HG03064 (cell line): Measurements from ENCODE around the gene KAT7.

Experiments used
- ATAC-seq: cut with Tn5 transposase; IDR thresholded peaks from one replicate; pipeline ENCODE4 v1.9.1; 2021; ENCODE audit warnings: low read depth; ENCODE audit not compliant: unreplicated experiment

The KAT7 gene

DNA sequence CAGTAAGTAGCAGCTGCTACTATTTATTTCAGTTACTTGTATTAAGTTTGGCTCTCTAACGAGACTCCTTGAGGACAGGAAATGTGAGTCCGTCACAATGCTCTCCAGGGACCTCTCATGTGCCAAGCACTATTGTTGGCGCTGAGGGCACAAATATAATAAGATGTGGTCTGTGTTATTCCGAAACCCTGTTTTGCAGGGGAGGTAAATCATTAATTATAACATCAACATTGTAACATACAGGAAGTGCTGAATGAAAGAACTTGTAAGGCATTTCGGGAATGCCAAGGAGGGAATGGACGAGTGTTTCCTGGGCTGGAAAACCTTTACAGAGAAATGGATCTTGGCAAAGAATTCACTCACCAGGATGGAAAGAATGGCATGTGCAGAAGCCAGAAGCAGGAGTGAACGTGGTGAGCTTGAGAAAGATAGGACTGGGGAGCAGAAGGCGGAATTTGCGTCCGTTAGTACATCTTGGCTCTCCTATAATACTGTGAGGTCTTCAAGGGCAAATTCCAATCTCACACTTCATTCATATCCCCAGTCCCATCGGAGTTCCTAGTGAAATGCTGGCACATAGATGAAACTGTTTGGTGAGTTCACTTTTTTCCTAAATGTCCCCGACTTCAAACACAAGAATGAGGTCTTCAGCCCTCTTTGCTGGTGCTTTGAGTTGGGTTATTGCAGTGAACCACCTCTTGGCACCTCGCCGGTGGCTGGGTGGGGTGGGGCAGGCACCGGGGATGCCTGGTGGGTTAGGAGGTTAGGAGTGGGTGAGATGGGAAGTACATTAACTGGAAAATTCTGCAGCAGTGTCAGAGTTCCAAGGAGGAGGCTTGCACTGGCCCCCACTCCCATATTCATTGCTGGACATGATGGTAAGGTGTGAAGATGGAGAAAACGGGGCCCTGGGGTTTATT, 47.9 kb downstream of the KAT7 start:
- ATAC-seq, result no peak

GRCh38 chr17:49839455-49839854, 51.0 kb downstream of the KAT7 start:
- no peak for ATAC-seq

DNA sequence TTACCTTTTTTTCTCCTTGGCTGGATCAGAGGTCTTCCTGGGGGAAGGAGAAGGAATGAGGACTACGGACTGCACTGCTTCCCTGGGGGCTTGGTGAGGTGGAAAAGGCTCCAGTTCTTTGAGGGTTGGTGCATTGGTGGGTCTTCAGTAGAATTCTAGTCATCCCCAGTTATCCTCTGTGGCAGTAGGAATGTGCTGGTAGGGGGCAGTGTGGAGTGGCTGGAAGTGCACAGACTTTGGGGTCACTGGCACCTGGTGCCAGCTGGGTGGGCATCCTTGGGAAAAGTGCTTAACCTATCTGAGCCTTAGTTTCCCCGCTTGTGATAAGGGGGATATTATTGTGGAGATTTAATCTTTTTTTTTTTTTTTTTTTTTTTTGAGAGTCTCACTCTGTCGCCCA, 53.1 kb downstream of the KAT7 start:
- ATAC-seq, result no peak

DNA sequence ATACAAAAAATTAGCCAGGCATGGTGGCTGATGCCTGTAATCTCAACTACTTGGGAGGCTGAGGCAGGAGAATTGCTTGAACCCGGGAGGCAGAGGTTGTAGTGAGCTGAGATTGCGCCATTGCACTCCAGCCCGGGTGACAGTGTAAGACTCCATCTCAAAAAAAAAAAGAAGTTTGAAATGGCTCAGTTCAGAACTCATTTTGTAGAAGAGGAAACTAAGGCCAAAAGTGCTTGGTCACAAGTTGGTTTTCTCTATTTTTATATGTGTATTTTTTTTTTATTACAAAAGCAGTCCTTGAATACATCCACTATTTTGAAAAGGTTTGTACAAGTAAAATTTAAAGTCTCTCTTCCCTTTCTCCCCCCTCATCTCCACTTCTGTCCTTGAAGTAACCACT, 53.9 kb downstream of the KAT7 start:
- ATAC-seq, result no peak

DNA sequence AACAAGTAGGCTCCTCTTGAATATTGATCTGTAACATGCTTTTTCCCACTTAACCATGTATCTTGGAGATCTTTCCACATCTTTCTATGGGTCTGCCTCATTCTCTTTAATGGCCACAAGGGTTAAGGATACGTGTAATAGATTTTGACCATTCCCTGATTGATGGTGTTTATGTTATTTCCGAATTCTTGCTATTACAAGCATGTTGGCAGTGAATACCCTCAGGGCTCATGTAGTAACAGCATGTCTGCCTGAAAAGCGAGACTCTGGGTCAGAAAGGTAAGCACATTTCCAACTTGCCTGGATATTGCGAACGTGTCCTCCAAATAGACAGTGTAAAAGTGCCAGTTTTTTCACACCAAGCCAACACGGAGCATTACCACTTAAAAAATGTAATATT, 54.4 kb downstream of the KAT7 start:
- ATAC-seq, result no peak

GRCh38 chr17:49843774-49844350, 55.4 kb downstream of the KAT7 start:
- no peak for ATAC-seq

GRCh38 chr17:49845321-49845720, 56.8 kb downstream of the KAT7 start:
- no peak for ATAC-seq

GRCh38 chr17:49846938-49847712, 58.6 kb downstream of the KAT7 start:
- no peak for ATAC-seq

- ATAC-seq, result no peak
Measured at GRCh38 chr17:49848019-49848473, 59.6 kb downstream of the KAT7 start, which contains the start of gene TAC4. Gene TAC4, minus strand, starts transcription at chr17:49848069. Its CDS starts 52 bp downstream, at chr17:49848017.

DNA sequence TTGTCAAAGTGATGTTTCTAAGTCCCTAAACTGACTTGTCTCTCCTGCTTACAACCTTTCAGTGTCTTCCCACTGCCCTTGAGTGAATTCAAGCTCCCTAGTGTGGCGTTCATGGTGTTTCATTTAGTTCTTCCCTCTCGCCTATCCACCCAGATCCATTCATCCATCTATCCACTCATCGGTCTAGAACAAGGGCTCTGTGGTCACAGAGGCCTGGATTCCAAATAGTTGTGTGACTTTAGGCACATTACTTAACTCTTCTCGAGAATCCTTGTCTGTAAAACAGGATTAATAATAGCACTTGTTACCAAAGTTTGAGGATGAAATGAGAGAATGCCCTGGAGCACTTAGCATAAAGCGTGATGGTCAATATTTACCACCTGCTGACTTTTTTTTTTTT, 60.3 kb downstream of the KAT7 start:
- ATAC-seq, result no peak

DNA sequence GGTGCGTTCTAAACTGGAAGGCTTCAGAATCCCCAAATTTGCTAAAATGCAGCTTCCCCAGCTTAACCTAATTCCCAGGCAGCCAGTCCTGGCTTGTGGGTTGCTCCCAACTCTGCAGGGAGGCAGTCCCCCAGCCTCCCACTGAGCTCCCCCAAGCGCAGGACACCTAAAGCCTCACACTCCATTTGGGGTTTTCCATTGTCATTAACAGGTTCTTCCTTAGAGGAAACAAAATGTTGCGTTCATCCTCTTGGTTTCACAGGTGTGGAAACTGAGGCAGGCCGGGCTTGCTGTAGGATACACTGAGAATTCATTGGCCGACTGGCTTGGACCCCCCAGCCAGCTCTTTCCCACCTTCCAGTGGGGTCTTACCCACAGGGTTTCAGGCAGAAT, 61.7 kb downstream of the KAT7 start:
- ATAC-seq, result no peak

DNA sequence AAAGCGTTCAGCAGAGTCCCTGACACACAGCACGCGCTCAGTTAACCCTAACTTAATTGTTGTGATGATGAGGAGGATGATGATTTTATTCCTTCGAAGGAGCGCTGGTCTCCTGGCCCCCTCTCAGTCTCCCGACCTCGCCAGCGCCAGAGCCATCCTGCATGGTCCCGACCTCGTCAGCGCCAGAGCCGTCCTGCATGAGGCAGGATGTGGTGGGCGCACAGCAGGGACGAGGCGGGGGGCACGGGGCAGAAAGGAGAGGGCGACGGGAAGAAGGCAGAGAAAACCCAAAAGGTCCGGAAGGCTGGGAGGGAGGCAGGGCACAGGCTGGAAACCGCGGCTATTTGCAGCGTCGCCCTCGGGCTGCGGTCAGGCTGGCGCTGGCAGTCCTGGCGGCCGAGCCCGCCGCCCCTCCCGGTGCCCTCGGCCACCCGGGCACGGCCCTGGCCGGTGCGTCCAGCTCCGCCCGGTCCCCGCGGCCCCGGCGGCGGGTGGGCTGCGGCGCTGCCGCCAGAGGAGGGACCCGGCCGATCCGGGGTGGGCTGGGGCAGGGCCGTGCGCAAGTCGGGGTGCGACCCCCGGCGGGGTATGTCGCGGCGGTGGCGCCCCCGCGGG, 62.4 kb downstream of the KAT7 start:
- ATAC-seq, result no peak

DNA sequence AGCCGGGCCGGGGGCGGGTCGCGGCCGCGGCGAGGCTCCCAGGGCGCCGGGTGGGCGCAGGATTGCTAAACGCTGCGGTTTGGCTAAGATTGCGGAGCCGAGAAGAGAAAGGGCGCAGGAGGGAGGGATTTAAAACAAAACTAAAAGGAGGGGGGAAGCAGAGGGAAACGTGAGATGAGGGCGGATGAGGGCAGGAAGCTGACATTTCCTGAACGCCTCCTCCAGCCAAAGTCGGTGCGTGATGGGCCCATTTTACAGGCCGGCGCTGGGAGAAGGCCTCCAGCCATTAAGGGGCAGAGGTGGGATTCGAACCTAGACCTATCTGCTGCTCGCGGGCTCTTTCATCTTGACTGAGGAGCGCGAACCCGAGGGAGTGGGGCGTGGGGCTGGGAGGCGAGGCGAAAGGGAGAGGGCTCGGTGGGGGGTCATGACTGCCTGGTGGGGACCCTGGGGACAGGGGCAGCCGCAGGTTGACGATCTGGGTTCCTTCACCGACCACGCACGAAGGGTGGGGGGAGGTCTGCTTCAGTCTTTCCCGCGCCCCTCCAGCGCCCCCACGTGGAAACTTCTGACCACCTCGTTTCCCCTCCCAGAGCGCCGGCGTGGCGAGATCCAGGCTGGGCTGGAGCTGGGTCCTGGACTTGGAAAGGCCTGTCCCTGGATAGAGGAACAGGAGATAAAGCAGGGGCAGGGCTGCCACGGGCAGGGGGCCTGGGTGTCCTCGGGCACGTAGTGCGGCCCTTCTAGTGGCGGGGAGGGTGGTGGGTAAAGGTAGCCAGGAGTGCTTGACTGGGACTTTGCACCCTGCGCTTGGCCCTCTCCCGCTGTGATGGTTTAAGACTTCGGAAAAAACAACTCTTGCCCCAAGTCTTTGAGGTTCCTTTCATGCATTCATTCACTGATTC, 63.2 kb downstream of the KAT7 start:
- ATAC-seq, result no peak

DNA sequence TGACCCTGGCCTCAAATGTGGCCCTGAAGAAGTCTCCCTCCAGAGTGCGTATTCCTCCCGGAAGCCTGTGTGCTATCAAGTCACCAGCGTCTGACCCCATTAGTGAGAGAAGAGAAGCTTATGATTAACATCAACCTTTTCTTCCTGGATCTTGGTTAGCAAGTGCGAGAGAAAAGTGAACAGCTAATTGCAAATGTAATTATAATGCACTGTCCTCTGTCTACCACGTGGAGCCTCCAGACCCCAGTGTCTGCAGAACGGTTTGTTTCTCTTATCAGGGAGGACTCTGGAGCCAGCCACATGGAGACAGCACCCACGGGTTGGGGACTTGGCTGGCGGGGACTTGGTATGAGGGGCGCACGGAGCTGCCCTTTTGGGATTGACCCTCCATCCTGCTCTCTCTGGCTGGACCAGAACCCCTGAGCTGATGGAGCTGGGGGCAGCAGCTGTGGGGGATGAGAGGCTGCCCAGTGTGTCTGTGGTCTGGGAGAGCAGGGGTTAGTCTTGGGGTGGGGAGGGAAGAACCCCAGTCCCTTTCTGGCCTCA, 65.1 kb downstream of the KAT7 start:
- no peak for ATAC-seq

DNA sequence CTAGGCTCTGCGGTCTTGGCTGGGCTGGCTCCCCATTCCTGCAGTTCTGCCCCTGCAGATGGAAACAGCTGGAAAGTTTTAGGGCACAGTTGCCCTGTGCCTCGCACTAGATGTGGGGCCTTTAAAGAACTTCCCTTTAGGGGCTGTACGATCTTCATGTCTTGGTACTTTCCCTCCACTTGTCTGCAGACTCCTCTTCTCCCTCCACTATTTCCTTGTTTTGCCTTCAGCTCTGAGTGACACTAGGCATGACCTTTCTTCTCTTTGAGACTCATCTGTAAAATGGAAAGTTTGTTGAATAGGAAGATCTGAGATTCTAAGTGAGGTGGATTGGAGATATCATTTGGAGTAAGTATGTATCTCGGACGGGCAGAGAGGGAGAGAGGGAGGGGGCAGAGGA, 65.6 kb downstream of the KAT7 start:
- no peak for ATAC-seq

GRCh38 chr17:49858796-49859195, 70.3 kb downstream of the KAT7 start:
- no peak for ATAC-seq

DNA sequence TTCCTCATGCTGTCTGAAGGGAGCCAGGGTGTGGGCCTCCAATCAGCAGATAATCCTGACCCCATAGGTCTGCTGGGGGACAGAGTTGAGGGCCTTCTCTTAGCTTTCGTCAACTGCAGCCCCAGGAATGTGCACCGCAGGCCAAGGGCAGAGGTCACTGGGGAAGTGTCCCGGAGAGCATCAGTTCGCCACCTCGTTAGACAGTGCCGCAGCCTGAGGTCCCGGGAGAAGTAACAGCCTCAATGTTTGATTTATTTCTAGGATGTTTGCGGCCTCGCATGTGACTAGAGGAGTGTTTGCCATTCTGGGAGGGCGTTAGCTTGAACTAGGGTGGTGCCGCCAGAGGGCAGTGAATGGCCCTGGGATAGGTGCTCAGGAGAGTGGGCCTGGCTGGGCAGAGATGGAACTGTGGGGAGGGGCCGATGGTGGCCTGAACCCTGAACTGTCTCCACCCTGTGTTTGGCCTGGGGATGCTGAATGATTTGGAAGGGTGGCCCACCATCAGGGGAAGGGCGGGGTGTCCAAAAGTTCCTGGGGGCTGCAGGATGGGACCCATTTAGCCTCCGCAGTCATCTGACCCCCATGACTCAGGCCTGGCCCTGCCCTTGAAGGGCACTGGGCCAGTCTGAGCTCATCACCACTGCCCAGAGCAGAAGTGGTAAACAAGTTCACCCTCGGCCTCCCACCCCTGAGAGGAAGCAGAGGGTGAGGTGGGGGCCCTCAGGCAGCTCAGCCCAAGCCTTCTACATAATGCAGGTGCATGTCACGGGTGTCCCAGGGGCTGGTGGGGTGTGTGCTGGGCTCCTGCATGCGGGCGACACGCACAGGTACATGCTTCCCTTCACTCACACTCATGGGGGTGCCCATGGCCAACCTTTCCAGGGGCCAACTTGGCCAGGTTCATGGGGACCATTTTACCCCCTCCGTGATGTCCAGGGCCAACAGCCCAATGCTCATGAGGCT, 71.8 kb downstream of the KAT7 start:
- no peak for ATAC-seq

GRCh38 chr17:49861150-49861884, 72.8 kb downstream of the KAT7 start:
- ATAC-seq, result no peak
